HCT116 (cell line): ENCODE measurements around the gene TEPSIN. TPM values are rescaled to one million over a fixed set of nuclear protein-coding genes. Genes with fewer than 3 reads are reported as not detected.

Experiments
- ATAC-seq: fragments of 200-7000 bp; cut with Tn5 transposase; 2 replicates; pipeline ENCODE4 v1.9.1; 2020; ENCODE audit warnings: mild to moderate bottlenecking, moderate library complexity
- BruUV-seq: library from RNA; stranded (reverse); fragments of 400-500 nt; replicated peaks from 2 replicates; lab custom pipeline; 2021; lab: Mats Ljungman, UMichigan
- CTCF ChIA-PET: fragments of 300-600 bp; sonication (Branson Sonifier 250); formaldehyde crosslinking; loops from one replicate; lab custom pipeline; 2021; ENCODE audit warnings: antibody characterized with exemption; lab: Charles Lee
- POLR2A ChIA-PET: fragments of 300-600, 350-600 bp; sonication (Branson Sonifier 250); formaldehyde crosslinking; loops from one replicate; lab custom pipeline; 2021; ENCODE audit warnings: antibody characterized with exemption; lab: Charles Lee
- RAD21 ChIA-PET, 2 experiments: fragments of 300-600 bp; sonication (Branson Sonifier 250); formaldehyde crosslinking; loops; one replicate each; lab custom pipeline; 2023; ENCODE audit warnings: low total read pairs in 2 of 2; ENCODE audit not compliant: uncharacterized antibody in 2 of 2, unreplicated experiment in 2 of 2, low non-redundant PET in 1 of 2; lab: Charles Lee
- DNase-seq: peaks from one replicate; pipeline ENCODE4 v3.0.0-alpha.2; 2010; ENCODE audit warnings: low read depth, low spot score
- H2AFZ ChIP-seq: fragments of 200-600 bp; shearing (Covaris generic), sonication (generic); 2 replicates; pipeline ENCODE4 v1.6.1; 2017; ENCODE audit warnings: low read depth, mixed run types, mixed read lengths, antibody characterized with exemption, low read length; ENCODE audit not compliant: poor library complexity, severe bottlenecking
- H3K27ac ChIP-seq: 2 replicates; pipeline ENCODE4 v1.5.1; 2012; ENCODE audit warnings: low read depth, low read length
- H3K27me3 ChIP-seq: fragments of 200-600 bp; sonication (generic); 2 replicates; pipeline ENCODE4 v1.6.1; 2016; ENCODE audit warnings: mixed run types, low read length, mixed read lengths; ENCODE audit not compliant: insufficient read depth
- H3K36me3 ChIP-seq, 2 experiments: fragments of 200-500 bp in 1 of 2; fragments of 200-600 bp in 1 of 2; sonication (Bioruptor generic) in 1 of 2; sonication (generic) in 1 of 2; 2 replicates each; pipeline versions ENCODE4 v1.5.1 to v1.6.1; 2014 to 2016; ENCODE audit warnings: low read length in 2 of 2, inconsistent platforms in 1 of 2, mixed read lengths in 1 of 2, mixed run types in 1 of 2; ENCODE audit not compliant: insufficient read depth in 2 of 2, control insufficient read depth in 1 of 2
- H3K4me1 ChIP-seq, 2 experiments: fragments of 200-600 bp in 1 of 2; sonication (generic) in 1 of 2; 2 replicates each; pipeline versions ENCODE4 v1.5.1 to v1.6.1; 2012 to 2017; ENCODE audit warnings: low read length in 2 of 2, inconsistent platforms in 1 of 2, mild to moderate bottlenecking in 1 of 2, mixed read lengths in 1 of 2, mixed run types in 1 of 2, moderate library complexity in 1 of 2; ENCODE audit not compliant: insufficient read depth in 2 of 2, control insufficient read depth in 1 of 2
- H3K4me2 ChIP-seq: fragments of 200-600 bp; sonication (generic); 2 replicates; pipeline ENCODE4 v1.6.1; 2017; ENCODE audit warnings: mixed run types, low read length, mixed read lengths
- H3K4me3 ChIP-seq, 2 experiments: fragments of 200-600 bp in 1 of 2; sonication (generic) in 1 of 2; replicated peaks in 1 of 2; 2 replicates each; pipeline ENCODE4 v1.5.1; 2011 to 2016; ENCODE audit warnings: low read length in 2 of 2, control low read depth in 1 of 2, low read depth in 1 of 2, mild to moderate bottlenecking in 1 of 2, mixed read lengths in 1 of 2, mixed run types in 1 of 2
- H3K79me2 ChIP-seq: fragments of 200-600 bp; sonication (generic); 2 replicates; pipeline ENCODE4 v1.6.1; 2017; ENCODE audit warnings: mild to moderate bottlenecking, mixed run types, low read length, moderate library complexity, mixed read lengths; ENCODE audit not compliant: insufficient read depth
- H3K9ac ChIP-seq: fragments of 200-600 bp; sonication (generic); 2 replicates; pipeline ENCODE4 v1.6.1; 2016; ENCODE audit warnings: low read length, mixed read lengths
- H3K9me2 ChIP-seq: fragments of 200-600 bp; sonication (generic), shearing (Covaris generic); 2 replicates; pipeline ENCODE4 v1.6.1; 2017; ENCODE audit warnings: mixed run types, mild to moderate bottlenecking, moderate library complexity; ENCODE audit not compliant: insufficient read depth
- H3K9me3 ChIP-seq, 2 experiments: fragments of 200-500 bp in 1 of 2; fragments of 200-600 bp in 1 of 2; sonication (Bioruptor generic) in 1 of 2; sonication (generic) in 1 of 2; 2 replicates each; pipeline ENCODE4 v1.6.1; 2014 to 2017; ENCODE audit warnings: low read length in 2 of 2, mixed read lengths in 2 of 2, inconsistent platforms in 1 of 2, low read depth in 1 of 2, mild to moderate bottlenecking in 1 of 2, mixed run types in 1 of 2, moderate library complexity in 1 of 2; ENCODE audit not compliant: control insufficient read depth in 1 of 2, insufficient read depth in 1 of 2
- H4K20me1 ChIP-seq: fragments of 200-600 bp; sonication (generic), shearing (Covaris generic); 2 replicates; pipeline ENCODE4 v1.6.1; 2017; ENCODE audit warnings: mixed run types, mild to moderate bottlenecking, moderate library complexity; ENCODE audit not compliant: insufficient read depth
- ATF3 ChIP-seq: IDR thresholded peaks from 2 replicates; pipeline ENCODE4 v1.6.1; 2012
- CBX3 ChIP-seq: IDR thresholded peaks from 2 replicates; pipeline ENCODE4 v1.6.1; 2012; ENCODE audit warnings: low read depth
- ELF1 ChIP-seq: IDR thresholded peaks from 2 replicates; pipeline ENCODE4 v1.6.1; 2012; ENCODE audit warnings: low read depth, borderline replicate concordance
- EZH2 ChIP-seq: fragments of 200-600 bp; sonication (generic); IDR thresholded peaks from 2 replicates; pipeline ENCODE4 v1.6.1; 2017; ENCODE audit warnings: antibody characterized with exemption, mixed run types
- EZH2phosphoT487 ChIP-seq: fragments of 200-600 bp; IDR thresholded peaks from 2 replicates; pipeline ENCODE4 v1.6.1; 2018; ENCODE audit warnings: antibody characterized with exemption, borderline replicate concordance
- MAX ChIP-seq: IDR thresholded peaks from 2 replicates; pipeline ENCODE4 v1.6.1; 2012
- POLR2A ChIP-seq: IDR thresholded peaks from 2 replicates; pipeline ENCODE4 v1.7.0; 2011; ENCODE audit warnings: borderline replicate concordance; ENCODE audit not compliant: insufficient read depth, insufficient read length; ENCODE audit errors: extremely low read depth
- POLR2AphosphoS5 ChIP-seq: IDR thresholded peaks from 2 replicates; pipeline ENCODE4 v1.6.1; 2011; ENCODE audit warnings: mild to moderate bottlenecking, low read depth, low read length, moderate library complexity
- RAD21 ChIP-seq: IDR thresholded peaks from 2 replicates; pipeline ENCODE4 v1.6.1; 2012; ENCODE audit warnings: low read depth, mild to moderate bottlenecking
- SIN3A ChIP-seq: IDR thresholded peaks from 2 replicates; pipeline ENCODE4 v1.6.1; 2012; ENCODE audit warnings: low read depth
- YY1 ChIP-seq: IDR thresholded peaks from 2 replicates; pipeline ENCODE4 v1.6.1; 2011; ENCODE audit warnings: low read length, low read depth, moderate library complexity, mild to moderate bottlenecking; ENCODE audit not compliant: insufficient replicate concordance; ENCODE audit errors: extremely low read depth
- ZFX ChIP-seq: fragments of 450-650 bp; IDR thresholded peaks from 2 replicates; pipeline ENCODE4 v1.6.1; 2017
- intact Hi-C: fragments of 100-400 bp; cut with micrococcal nuclease; formaldehyde crosslinking; loops from 2 replicates; pipeline ENCODE4 v1.10.0; 2022
- total RNA-seq: library from RNA; stranded (reverse); gene quantifications from one replicate; pipeline ENCODE4 v1.2.1, GENCODE V29; 2021; ENCODE audit not compliant: unreplicated experiment
- TF ChIP-seq, protein P1 (sequence below): IDR thresholded peaks from 2 replicates; pipeline ENCODE4 v1.6.1; 2012; ENCODE audit warnings: low read depth

The TEPSIN gene
- total RNA-seq, 1 experiment from 2014 or later: 50.6 TPM

- Histone ChIP-seq H3K4me3 (no peak overlapping the region), H3K79me2 (no peaks in the 10 kb centered on the region), H3K27me3 (no peaks in the 10 kb centered on the region), H3K36me3 (no peaks in the 10 kb centered on the region), H3K4me1 (no peaks in the 10 kb centered on the region), H3K9me3 (no peaks in the 10 kb centered on the region), H3K9ac (no peak overlapping the region), H3K4me2 (no peak overlapping the region), H2AFZ (no peak overlapping the region), H3K27ac (no peak overlapping the region), H3K9me2 (no peaks in the 10 kb centered on the region), H4K20me1 (no peaks in the 10 kb centered on the region)
- POLR2A ChIA-PET: no interaction called here
- intact Hi-C loops: no loop called here
- no peak for ATAC-seq
- DNase-seq: no peak
- RAD21 ChIA-PET: no interaction called here
- BruUV-seq: no TSS peak
- CTCF ChIA-PET: no interaction called here
- no peak for TF ChIP-seq ATF3
- no peak for TF ChIP-seq POLR2A
- no peak for TF ChIP-seq EZH2
- no peak for TF ChIP-seq EZH2phosphoT487
- TF ChIP-seq YY1: no peak
- no peak for TF ChIP-seq ELF1
- TF ChIP-seq, protein P1, sequence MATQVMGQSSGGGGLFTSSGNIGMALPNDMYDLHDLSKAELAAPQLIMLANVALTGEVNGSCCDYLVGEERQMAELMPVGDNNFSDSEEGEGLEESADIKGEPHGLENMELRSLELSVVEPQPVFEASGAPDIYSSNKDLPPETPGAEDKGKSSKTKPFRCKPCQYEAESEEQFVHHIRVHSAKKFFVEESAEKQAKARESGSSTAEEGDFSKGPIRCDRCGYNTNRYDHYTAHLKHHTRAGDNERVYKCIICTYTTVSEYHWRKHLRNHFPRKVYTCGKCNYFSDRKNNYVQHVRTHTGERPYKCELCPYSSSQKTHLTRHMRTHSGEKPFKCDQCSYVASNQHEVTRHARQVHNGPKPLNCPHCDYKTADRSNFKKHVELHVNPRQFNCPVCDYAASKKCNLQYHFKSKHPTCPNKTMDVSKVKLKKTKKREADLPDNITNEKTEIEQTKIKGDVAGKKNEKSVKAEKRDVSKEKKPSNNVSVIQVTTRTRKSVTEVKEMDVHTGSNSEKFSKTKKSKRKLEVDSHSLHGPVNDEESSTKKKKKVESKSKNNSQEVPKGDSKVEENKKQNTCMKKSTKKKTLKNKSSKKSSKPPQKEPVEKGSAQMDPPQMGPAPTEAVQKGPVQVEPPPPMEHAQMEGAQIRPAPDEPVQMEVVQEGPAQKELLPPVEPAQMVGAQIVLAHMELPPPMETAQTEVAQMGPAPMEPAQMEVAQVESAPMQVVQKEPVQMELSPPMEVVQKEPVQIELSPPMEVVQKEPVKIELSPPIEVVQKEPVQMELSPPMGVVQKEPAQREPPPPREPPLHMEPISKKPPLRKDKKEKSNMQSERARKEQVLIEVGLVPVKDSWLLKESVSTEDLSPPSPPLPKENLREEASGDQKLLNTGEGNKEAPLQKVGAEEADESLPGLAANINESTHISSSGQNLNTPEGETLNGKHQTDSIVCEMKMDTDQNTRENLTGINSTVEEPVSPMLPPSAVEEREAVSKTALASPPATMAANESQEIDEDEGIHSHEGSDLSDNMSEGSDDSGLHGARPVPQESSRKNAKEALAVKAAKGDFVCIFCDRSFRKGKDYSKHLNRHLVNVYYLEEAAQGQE: no peak
- no peak for TF ChIP-seq SIN3A
- no peak for TF ChIP-seq ZFX
- TF ChIP-seq CBX3: no peak
- no peak for TF ChIP-seq RAD21
- TF ChIP-seq POLR2AphosphoS5: no peak
- TF ChIP-seq MAX: no peak
These were observed 56.3 kb downstream of the TEPSIN start for GRCh38 chr17:81182596-81182995.
